ENCODE results near the gene MLEC.

MLEC gene

GRCh38 chr12:120686690-120687577 lies at the start of gene MLEC:
Gene MLEC, plus strand, starts transcription at chr12:120687149. Its CDS starts 148 bp downstream, at chr12:120687297.
- DNase-seq (ENCODE audit: low read depth in 2 of 2), result peak; percentile 99

GRCh38 chr12:120639771-120640721 lies 46.9 kb upstream of the MLEC start, which contains the start of gene CABP1:
Gene CABP1, plus strand, starts transcription at chr12:120640626. Its CDS starts 60 bp downstream, at chr12:120640686.
- DNase-seq (ENCODE audit: low read depth in 2 of 2), result peak; percentile 51 to 58

DNA sequence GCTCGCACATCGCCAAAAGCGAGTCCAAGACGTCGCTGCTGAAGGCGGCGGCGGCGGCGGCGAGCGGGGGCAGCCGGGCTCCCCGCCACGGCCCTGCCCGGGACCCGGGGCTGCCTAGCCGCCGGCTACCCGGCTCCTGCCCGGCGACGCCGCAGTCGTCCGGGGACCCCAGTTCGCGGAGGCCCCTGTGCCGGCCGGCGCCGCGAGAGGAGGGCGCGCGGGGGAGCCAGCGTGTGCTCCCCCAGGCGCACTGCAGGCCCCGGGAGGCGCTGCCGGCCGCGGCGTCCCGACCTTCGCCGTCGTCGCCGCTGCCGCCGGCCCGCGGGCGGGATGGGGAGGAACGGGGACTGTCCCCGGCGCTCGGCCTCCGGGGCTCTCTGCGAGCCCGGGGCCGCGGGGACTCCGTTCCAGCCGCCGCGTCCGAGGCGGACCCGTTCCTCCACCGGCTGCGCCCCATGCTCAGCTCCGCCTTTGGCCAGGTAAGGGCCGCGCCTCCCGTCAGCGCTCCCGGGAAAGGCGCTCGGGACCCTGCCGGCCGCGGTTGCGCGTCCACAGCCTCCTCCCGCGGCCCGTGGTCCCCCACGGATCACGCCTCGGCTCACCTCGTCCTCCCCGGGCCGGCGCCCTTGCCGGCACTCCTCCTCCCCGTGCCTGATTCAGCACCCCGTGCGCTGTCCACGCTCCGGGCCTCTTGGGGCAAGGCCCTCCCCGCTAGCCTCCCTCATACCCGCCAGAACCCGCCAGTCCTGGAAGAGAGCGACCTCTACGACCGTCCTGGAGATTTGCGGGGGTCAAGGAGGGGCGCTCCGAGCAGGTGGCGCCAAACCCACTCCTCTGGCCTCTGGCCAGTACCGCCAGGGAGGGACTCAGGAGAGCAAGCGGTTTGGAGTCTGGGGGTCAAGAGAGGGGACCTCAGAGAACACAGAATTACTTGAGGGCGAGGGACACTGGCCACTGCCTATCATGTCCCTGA lies 45.8 kb upstream of the MLEC start:
- peak in 1 of 2 donors; percentile 30 for DNase-seq (ENCODE audit: low read depth in 2 of 2)

DNA sequence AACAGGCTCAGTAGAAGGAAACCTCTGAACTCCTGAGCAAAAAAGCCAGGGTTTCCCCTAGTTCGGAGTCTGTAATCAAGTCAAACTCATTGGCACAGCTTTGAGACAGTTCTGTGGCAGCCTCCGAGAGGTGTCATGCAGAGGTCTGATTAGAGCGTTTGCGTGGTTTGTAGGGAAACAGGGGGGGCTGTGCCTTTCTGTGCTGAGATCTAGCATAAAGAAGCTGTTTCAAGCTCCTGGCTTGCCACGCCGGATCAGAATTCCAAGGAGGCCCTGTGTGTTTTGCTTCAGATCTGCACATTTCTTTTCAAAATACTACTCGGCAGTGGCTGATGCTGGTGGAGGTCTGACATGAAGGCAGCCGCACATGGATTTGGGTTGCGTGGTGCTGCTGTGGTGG lies 44.8 kb upstream of the MLEC start:
- DNase-seq (ENCODE audit: low read depth in 2 of 2), result no peak

DNA sequence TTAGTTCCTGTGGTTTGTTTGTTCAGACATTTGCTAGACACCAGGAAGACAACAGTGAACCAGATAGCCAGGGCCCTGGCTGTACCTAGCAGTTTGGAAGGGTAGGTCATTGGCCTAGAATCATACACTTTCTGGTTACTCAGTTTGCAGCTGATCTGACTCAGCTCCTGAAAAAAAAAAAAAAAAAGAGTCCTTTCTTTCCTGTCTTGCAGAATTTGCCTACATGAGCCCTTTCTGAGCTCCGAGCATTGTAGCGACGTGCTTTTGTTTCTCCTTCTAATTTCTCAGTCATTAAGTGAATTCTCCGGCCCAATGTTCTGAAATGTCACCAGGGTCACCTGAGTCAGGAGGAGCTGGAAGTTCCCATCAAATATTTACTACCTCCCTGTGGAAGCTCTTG lies 44.1 kb upstream of the MLEC start:
- no peak for DNase-seq (ENCODE audit: low read depth in 2 of 2)

DNA sequence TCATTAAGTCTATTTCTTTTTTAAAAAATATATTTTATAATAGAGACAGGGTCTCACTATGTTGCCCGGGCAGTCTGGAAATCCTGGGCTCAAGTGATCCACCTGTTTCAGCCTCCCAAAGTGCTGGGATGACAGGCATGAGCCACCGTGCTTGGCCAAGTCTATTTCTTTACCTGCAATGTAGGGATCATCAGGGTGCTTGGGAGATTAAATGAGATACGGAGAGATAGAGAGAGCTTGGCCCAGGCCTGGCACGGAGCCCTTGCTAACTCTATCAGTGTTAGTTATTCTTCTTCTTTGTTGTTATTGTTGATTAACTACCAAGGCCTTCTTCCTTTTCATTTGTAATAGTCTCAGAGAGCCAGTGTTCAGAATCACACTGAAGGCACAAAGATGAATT lies 43.4 kb upstream of the MLEC start:
- DNase-seq (ENCODE audit: low read depth in 2 of 2), result no peak

DNA sequence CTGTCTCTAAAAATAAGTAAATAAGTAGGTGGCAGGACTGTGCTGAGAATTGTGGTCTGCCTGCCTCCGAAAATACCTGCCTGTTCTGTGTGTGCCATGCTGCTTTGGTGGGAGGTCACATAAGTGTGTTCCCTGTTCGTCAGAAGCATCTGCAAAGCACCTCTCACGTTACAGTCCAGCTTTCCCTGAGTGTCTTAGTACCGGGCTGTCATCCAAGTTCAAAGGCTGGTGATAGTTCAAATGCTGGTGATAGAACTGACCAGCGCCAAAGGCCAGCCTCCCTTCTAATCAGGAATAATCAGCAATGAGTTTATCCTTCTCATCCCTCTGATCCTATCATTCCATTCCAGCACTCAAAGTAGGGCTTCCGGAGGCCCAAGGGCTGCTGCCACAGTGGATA lies 40.9 kb upstream of the MLEC start:
- DNase-seq (ENCODE audit: low read depth in 2 of 2), result no peak

GRCh38 chr12:120647375-120647755 lies 39.6 kb upstream of the MLEC start:
- DNase-seq (ENCODE audit: low read depth in 2 of 2), result no peak

DNA sequence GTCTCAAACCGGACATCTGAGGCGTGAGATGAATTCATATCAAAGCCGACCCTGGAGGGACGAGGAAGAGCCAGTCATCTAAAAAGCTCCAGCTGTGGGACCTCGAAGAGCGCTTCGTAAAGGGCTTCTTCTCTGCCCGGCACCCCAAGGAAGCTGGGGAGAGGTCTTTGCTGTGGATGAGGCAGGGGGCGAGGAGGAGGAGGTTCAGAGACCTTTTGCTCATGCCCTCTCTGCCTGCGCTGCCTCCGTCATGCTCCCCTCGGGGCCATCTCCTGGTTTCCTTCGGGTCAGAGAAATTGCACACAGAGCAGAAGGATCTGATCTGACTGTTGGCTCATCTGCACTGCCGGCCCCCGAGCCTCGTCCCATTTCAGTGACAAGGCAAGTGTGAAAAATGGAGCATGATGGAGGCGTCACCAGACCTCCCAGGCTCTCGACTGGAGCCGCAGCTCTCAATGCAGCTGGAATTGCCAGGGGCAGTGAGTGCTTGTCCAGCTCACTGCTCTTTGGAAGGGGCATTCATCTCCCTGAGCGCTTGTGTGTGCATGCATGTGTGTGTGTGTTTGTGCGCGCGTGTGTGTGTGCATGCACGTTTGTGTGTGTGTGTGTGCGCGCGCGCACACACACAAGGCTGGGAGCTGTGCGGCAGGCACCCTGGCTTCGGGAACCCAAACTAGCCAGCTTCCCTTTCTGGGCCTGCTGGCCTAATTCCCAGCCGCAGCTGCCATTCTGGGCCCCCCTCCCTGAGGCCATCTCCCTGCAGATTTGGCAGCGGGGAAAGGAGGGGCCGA lies 37.3 kb upstream of the MLEC start:
- no peak for DNase-seq (ENCODE audit: low read depth in 2 of 2)

DNA sequence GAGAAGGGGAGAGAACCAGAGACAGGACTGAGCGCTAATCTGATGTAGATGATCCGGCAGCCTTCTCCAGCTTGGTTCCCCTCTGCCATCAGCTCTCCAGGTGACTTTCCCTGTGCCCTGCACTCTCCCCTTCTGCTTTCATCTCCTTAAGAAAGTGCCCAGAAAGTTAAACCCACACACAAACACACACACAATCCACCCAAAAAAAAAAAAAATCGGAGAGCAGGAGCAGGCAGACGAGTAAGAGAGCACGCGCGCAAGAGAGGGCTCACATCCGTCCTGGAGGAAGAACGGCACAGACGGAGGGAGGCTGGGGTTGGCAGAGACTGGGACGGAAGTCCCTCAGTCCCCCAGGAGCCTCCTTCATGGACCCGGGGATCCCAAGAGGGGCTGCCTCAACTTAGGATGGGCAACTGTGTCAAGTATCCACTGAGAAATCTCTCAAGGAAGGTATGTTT lies 36.7 kb upstream of the MLEC start:
- no peak for DNase-seq (ENCODE audit: low read depth in 2 of 2)

DNA sequence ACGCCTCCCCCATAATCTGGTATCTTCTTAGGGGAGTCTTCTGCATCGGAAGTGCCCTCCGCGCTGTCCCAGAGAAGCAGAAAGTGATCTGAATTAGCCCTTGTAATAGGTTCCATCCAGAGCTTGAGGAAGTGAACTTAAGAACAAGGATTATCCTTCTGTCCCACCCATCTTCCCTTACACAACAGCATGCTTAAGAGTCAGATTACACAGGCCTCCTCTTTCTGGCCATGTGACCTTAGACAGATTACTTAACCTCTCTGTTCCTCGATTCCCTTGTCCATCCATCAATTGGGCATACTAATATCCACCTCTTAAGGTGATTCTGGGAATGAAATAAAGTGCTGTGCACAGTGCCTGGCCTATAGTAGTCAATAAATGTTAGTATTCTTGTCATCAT lies 35.1 kb upstream of the MLEC start:
- DNase-seq (ENCODE audit: low read depth in 2 of 2), result no peak

DNA sequence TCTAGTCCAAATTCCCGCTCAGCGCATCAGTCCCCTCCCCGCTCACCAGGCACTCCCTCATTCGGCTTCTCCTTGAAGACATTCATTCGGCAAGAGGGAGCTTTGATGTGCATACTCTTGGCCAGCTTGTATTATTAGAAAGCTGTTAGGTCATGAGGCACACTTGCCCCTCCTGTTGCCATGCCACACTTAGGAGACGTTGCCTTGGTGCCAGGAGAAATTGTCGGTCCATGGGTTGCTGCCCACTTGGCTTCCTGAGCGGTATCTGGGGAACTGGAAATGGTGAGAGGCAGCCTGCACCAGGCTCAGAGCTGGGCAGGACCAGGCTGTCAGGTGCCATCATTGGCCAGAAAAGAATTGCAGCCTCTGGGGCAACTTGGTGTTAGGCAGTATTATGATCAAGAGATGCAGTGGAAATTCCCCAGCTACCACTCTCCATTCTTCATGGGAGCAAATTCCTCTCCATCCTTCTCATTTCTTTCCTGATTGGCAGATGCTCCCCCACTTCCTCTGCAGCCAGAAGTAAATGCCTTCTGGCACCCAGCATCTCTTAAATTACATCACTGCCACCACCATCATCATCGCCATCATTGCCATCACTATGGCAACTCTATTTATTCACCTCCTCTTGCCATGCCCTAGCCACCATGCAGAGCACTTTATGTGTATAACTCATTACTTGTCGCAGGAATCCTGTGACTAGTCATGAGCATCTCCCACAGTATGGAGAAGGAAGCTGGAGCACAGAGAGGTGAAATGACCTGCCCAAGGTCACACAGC lies 34.1 kb upstream of the MLEC start:
- no peak for DNase-seq (ENCODE audit: low read depth in 2 of 2)

- no peak for DNase-seq (ENCODE audit: low read depth in 2 of 2)
Observed at GRCh38 chr12:120653611-120654010, 33.3 kb upstream of the MLEC start.

- DNase-seq (ENCODE audit: low read depth in 2 of 2), result no peak
Observed at GRCh38 chr12:120654656-120655055, 32.3 kb upstream of the MLEC start.

- DNase-seq (ENCODE audit: low read depth in 2 of 2), result no peak
Observed at GRCh38 chr12:120656008-120656407, 30.9 kb upstream of the MLEC start.

DNA sequence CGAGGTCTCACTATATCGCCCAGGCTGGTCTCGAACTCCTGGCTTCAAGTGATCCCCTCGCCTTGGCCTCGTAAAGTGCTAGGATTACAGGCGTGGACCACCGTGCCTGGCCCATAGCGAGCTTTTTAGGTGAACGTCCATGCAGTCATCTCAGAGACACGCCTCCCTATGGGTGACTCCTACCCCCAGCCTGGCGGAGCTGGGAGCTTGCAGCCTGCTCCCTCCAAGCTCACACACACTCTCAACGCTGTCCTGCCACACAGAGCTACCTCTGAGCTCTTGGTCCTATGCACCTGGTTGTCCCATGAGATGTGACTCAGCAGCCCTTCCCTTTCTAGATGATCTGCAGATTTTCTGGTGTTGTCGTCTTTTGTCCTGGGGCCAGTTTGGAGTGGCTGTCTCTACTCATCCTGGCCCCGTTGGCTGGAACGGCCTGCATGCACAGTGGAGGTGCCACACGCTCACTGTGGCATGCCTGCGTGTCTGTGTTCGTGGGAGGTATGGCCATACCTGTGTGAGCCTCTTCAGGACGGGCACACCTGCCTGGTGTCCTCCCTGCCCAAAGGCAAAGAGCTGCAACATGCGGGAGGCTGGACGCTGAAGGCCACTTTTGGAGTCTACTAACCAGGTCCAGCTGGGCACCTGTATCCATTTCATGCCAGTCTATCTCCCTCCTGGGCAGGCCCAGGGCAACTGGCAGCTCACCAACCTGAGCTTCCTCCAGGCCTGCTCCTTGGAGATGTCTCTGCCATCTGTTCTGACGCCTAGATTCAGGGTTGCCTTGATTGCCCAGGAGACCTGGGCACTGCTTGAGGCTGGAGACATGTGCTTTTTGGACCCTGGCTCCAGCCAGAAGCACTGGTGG lies 28.4 kb upstream of the MLEC start:
- no peak for DNase-seq (ENCODE audit: low read depth in 2 of 2)

GRCh38 chr12:120659151-120659525 lies 27.8 kb upstream of the MLEC start:
- no peak for DNase-seq (ENCODE audit: low read depth in 2 of 2)

DNA sequence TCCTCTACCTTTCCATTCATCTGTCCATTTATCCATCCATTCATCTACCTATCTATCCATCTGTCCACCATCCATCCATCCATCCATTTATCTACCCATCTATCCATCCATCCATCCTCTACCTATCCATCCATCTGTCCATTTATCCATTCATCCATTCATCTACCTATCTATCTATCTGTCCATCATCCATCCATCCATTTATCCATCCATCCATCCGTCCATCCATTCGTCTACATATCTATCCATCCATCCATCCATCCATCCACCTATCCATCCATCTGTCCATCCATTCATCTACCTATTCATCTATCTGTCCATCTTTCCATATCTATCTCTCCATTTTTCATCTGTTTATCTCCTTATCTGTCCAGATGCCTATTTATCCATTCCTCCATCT lies 25.5 kb upstream of the MLEC start:
- DNase-seq (ENCODE audit: low read depth in 2 of 2), result no peak

DNA sequence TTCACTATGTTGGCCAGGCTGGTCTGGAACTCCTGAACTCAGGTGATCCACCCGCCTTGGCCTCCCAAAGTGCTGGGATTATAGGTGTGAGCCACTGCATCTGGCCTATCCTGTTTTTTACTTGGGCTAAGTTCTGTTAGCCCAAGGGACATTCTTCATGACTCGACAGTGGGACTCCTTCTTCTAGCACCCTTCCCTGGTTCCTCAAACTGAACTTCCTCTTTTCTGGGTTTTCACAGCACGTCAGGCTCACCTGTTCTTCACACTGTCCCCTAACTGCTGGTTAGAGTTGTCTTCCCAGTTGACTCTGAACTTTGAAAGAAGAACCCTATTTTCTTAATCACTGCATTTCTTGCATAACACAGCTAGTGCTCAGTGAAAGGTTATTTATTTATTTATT lies 24.1 kb upstream of the MLEC start:
- no peak for DNase-seq (ENCODE audit: low read depth in 2 of 2)

Measured in stimulated activated CD8-positive, alpha-beta memory T cell treated with anti-CD3 and anti-CD28 coated beads, Interleukin-2, amount 100 ng/mL, for 1 hour (primary cell).